Measurements from ENCODE around the gene NCKAP1. TPM values are rescaled to one million over a fixed set of nuclear protein-coding genes. Genes with fewer than 3 reads are reported as not detected.

Gene NCKAP1
- total and polyA plus RNA-seq, 4 donors: 16.1 to 64.2 (median 24.4) TPM

- Histone ChIP-seq H3K27me3 (ENCODE audit: control insufficient read depth in 4 of 4, insufficient read depth in 4 of 4, low read length in 3 of 4) (no peaks in the 10 kb centered on the region), H3K27ac (ENCODE audit: low read depth in 1 of 2, low read length in 2 of 2) (no peak overlapping the region), H3K4me1 (ENCODE audit: control insufficient read depth in 4 of 4, insufficient read depth in 4 of 4, low read length in 3 of 4) (peaks cover 0 to 3% (median 0%) of the 10 kb centered on the region in 4 donors), H3K4me3 (ENCODE audit: low read depth in 1 of 3, low read length in 3 of 3) (no peak overlapping the region), H3K36me3 (ENCODE audit: control insufficient read depth in 4 of 4, insufficient read depth in 3 of 4, low read depth in 1 of 4, low read length in 3 of 4) (peaks cover 2 to 21% (median 10%) of the 10 kb centered on the region in 4 donors), H3K9me3 (ENCODE audit: control insufficient read depth in 4 of 4, low read length in 3 of 4) (no peaks in the 10 kb centered on the region), H3K9ac (ENCODE audit: low read depth in 1 of 2, low read length in 2 of 2) (no peak overlapping the region)
- 97% methylated on average over 1 of the region's 1 CpG for WGBS
- no peak for DNase-seq (ENCODE audit: low spot score)
- no peak for TF ChIP-seq ATF3 (IDR thresholded peaks at IDR 0.05)
- TF ChIP-seq RXRA (IDR thresholded peaks at IDR 0.05): no peak
- no peak for TF ChIP-seq GABPA (IDR thresholded peaks at IDR 0.05 in 1 of 2, conservative IDR thresholded peaks at IDR 0.05 in 1 of 2)
- no peak for TF ChIP-seq TAF1 (conservative IDR thresholded peaks at IDR 0.05)
- TF ChIP-seq JUND (IDR thresholded peaks at IDR 0.05): no peak
- no peak for TF ChIP-seq HNF4G (IDR thresholded peaks at IDR 0.05)
- TF ChIP-seq HNF4A (conservative IDR thresholded peaks at IDR 0.05): no peak
Observed at GRCh38 chr2:182980652-182981051, 57.6 kb downstream of the NCKAP1 start.

- Histone ChIP-seq H3K9me3 (ENCODE audit: control insufficient read depth in 4 of 4, low read length in 3 of 4) (no peaks in the 10 kb centered on the region), H3K27ac (ENCODE audit: low read depth in 1 of 2, low read length in 2 of 2) (no peak overlapping the region), H3K4me3 (ENCODE audit: low read depth in 1 of 3, low read length in 3 of 3) (no peak overlapping the region), H3K27me3 (ENCODE audit: control insufficient read depth in 4 of 4, insufficient read depth in 4 of 4, low read length in 3 of 4) (no peaks in the 10 kb centered on the region), H3K9ac (ENCODE audit: low read depth in 1 of 2, low read length in 2 of 2) (no peak overlapping the region), H3K4me1 (ENCODE audit: control insufficient read depth in 4 of 4, insufficient read depth in 4 of 4, low read length in 3 of 4) (peaks cover 0 to 3% (median 0%) of the 10 kb centered on the region in 4 donors), H3K36me3 (ENCODE audit: control insufficient read depth in 4 of 4, insufficient read depth in 3 of 4, low read depth in 1 of 4, low read length in 3 of 4) (peaks cover 2 to 21% (median 10%) of the 10 kb centered on the region in 4 donors)
- TF ChIP-seq TAF1 (conservative IDR thresholded peaks at IDR 0.05) (no peak), HNF4A (conservative IDR thresholded peaks at IDR 0.05) (no peak), MAX (IDR thresholded peaks at IDR 0.05) (no peak), SP1 (IDR thresholded peaks at IDR 0.05) (no peak), RAD21 (IDR thresholded peaks at IDR 0.05) (peak; percentile 81 to 83), JUND (IDR thresholded peaks at IDR 0.05) (no peak), RXRA (IDR thresholded peaks at IDR 0.05) (no peak), FOXA1 (IDR thresholded peaks at IDR 0.05) (no peak), EGR1 (IDR thresholded peaks at IDR 0.05; ENCODE audit: low read depth in 2 of 2) (no peak)
- TF ChIP-seq, protein P1, sequence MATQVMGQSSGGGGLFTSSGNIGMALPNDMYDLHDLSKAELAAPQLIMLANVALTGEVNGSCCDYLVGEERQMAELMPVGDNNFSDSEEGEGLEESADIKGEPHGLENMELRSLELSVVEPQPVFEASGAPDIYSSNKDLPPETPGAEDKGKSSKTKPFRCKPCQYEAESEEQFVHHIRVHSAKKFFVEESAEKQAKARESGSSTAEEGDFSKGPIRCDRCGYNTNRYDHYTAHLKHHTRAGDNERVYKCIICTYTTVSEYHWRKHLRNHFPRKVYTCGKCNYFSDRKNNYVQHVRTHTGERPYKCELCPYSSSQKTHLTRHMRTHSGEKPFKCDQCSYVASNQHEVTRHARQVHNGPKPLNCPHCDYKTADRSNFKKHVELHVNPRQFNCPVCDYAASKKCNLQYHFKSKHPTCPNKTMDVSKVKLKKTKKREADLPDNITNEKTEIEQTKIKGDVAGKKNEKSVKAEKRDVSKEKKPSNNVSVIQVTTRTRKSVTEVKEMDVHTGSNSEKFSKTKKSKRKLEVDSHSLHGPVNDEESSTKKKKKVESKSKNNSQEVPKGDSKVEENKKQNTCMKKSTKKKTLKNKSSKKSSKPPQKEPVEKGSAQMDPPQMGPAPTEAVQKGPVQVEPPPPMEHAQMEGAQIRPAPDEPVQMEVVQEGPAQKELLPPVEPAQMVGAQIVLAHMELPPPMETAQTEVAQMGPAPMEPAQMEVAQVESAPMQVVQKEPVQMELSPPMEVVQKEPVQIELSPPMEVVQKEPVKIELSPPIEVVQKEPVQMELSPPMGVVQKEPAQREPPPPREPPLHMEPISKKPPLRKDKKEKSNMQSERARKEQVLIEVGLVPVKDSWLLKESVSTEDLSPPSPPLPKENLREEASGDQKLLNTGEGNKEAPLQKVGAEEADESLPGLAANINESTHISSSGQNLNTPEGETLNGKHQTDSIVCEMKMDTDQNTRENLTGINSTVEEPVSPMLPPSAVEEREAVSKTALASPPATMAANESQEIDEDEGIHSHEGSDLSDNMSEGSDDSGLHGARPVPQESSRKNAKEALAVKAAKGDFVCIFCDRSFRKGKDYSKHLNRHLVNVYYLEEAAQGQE (IDR thresholded peaks at IDR 0.05): no peak
- TF ChIP-seq, protein P2, sequence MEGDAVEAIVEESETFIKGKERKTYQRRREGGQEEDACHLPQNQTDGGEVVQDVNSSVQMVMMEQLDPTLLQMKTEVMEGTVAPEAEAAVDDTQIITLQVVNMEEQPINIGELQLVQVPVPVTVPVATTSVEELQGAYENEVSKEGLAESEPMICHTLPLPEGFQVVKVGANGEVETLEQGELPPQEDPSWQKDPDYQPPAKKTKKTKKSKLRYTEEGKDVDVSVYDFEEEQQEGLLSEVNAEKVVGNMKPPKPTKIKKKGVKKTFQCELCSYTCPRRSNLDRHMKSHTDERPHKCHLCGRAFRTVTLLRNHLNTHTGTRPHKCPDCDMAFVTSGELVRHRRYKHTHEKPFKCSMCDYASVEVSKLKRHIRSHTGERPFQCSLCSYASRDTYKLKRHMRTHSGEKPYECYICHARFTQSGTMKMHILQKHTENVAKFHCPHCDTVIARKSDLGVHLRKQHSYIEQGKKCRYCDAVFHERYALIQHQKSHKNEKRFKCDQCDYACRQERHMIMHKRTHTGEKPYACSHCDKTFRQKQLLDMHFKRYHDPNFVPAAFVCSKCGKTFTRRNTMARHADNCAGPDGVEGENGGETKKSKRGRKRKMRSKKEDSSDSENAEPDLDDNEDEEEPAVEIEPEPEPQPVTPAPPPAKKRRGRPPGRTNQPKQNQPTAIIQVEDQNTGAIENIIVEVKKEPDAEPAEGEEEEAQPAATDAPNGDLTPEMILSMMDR (IDR thresholded peaks at IDR 0.05; ENCODE audit: low read depth, low read length, missing input control): peak; percentile 47
- TF ChIP-seq, protein P3, sequence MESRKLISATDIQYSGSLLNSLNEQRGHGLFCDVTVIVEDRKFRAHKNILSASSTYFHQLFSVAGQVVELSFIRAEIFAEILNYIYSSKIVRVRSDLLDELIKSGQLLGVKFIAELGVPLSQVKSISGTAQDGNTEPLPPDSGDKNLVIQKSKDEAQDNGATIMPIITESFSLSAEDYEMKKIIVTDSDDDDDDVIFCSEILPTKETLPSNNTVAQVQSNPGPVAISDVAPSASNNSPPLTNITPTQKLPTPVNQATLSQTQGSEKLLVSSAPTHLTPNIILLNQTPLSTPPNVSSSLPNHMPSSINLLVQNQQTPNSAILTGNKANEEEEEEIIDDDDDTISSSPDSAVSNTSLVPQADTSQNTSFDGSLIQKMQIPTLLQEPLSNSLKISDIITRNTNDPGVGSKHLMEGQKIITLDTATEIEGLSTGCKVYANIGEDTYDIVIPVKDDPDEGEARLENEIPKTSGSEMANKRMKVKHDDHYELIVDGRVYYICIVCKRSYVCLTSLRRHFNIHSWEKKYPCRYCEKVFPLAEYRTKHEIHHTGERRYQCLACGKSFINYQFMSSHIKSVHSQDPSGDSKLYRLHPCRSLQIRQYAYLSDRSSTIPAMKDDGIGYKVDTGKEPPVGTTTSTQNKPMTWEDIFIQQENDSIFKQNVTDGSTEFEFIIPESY (IDR thresholded peaks at IDR 0.05): no peak
- no peak for DNase-seq (ENCODE audit: low spot score)
Observed at GRCh38 chr2:182980115-182980514, 58.1 kb downstream of the NCKAP1 start.

Data from liver (tissue), 9 donors.